Neuronal stem cell (in vitro differentiated cells): ENCODE data around the gene VPS8.
A peak's percentile ranks its signal among the peaks of the same experiment; 100 is the strongest.

ENCODE experiments used
- DNase-seq: peaks from one replicate; pipeline ENCODE4 v3.0.0-alpha.2; 2013; ENCODE audit warnings: low spot score
- H2AFZ ChIP-seq: one replicate; pipeline ENCODE4 v1.6.1; 2013; ENCODE audit warnings: mild to moderate bottlenecking, low read length, inconsistent platforms
- H2AK5ac ChIP-seq: 2 replicates; pipeline ENCODE4 v1.6.1; 2013; ENCODE audit warnings: low read depth, mild to moderate bottlenecking, inconsistent platforms, low read length, moderate library complexity, mixed read lengths
- H2BK120ac ChIP-seq: 2 replicates; pipeline ENCODE4 v1.6.1; 2013; ENCODE audit warnings: low read depth, mild to moderate bottlenecking, inconsistent platforms, low read length, moderate library complexity, mixed read lengths
- H2BK12ac ChIP-seq: one replicate; pipeline ENCODE4 v1.6.1; 2013; ENCODE audit warnings: low read length, inconsistent platforms
- H2BK15ac ChIP-seq: 2 replicates; pipeline ENCODE4 v1.6.1; 2013; ENCODE audit warnings: mild to moderate bottlenecking, low read length, inconsistent platforms, mixed read lengths
- H2BK5ac ChIP-seq: one replicate; pipeline ENCODE4 v1.6.1; 2013; ENCODE audit warnings: inconsistent platforms, mild to moderate bottlenecking, low read length, moderate library complexity
- H3K14ac ChIP-seq: one replicate; pipeline ENCODE4 v1.6.1; 2013; ENCODE audit warnings: low read length, inconsistent platforms
- H3K18ac ChIP-seq: 2 replicates; pipeline ENCODE4 v1.6.1; 2013; ENCODE audit warnings: low read length, inconsistent platforms
- H3K23ac ChIP-seq: 2 replicates; pipeline ENCODE4 v1.6.1; 2013; ENCODE audit warnings: low read depth, mild to moderate bottlenecking, mixed read lengths, low read length, inconsistent platforms; ENCODE audit not compliant: poor library complexity
- H3K27ac ChIP-seq: replicated peaks from 3 replicates; pipeline ENCODE4 v1.5.1; 2013; ENCODE audit warnings: low read length, inconsistent platforms
- H3K27me3 ChIP-seq, 3 experiments: 2 replicates each; pipeline ENCODE4 v1.6.1; 2013; ENCODE audit warnings: low read length in 3 of 3, mild to moderate bottlenecking in 2 of 3, inconsistent platforms in 1 of 3, low read depth in 1 of 3, mixed read lengths in 1 of 3, moderate library complexity in 1 of 3; ENCODE audit not compliant: control insufficient read depth in 3 of 3, insufficient read depth in 3 of 3
- H3K36me3 ChIP-seq, 2 donors: replicated peaks in 1 of 2; 2 replicates each; pipeline ENCODE4 v1.6.1; 2013; ENCODE audit warnings: low read length in 2 of 2; ENCODE audit not compliant: control insufficient read depth in 2 of 2, insufficient read depth in 2 of 2
- H3K4ac ChIP-seq: 2 replicates; pipeline ENCODE4 v1.6.1; 2013; ENCODE audit warnings: inconsistent platforms, mild to moderate bottlenecking, low read length, moderate library complexity
- H3K4me1 ChIP-seq, 2 donors: 1 replicate in 1 of 2; 2 replicates in 1 of 2; pipeline ENCODE4 v1.6.1; 2013; ENCODE audit warnings: low read length in 2 of 2, low read depth in 1 of 2; ENCODE audit not compliant: control insufficient read depth in 2 of 2, insufficient read depth in 1 of 2
- H3K4me2 ChIP-seq: one replicate; pipeline ENCODE4 v1.6.1; 2013; ENCODE audit warnings: mild to moderate bottlenecking, low read length, inconsistent platforms; ENCODE audit not compliant: insufficient read depth, poor library complexity, severe bottlenecking
- H3K4me3 ChIP-seq, 2 donors: 2 replicates each; pipeline ENCODE4 v1.5.1; 2013; ENCODE audit warnings: low read length in 2 of 2, mild to moderate bottlenecking in 2 of 2, inconsistent platforms in 1 of 2, moderate library complexity in 1 of 2
- H3K79me1 ChIP-seq: one replicate; pipeline ENCODE4 v1.6.1; 2013; ENCODE audit warnings: low read depth, mild to moderate bottlenecking, inconsistent platforms, low read length, moderate library complexity
- H3K9ac ChIP-seq: one replicate; pipeline ENCODE4 v1.6.1; 2013; ENCODE audit warnings: mild to moderate bottlenecking, low read depth, low read length, inconsistent platforms; ENCODE audit not compliant: poor library complexity
- H3K9me3 ChIP-seq, 2 donors: replicated peaks in 1 of 2; 2 replicates each; pipeline versions ENCODE3 to v1.6.1; 2013; ENCODE audit warnings: low read length in 2 of 2, mild to moderate bottlenecking in 2 of 2, inconsistent platforms in 1 of 2, low read depth in 1 of 2, mixed read lengths in 1 of 2, moderate library complexity in 1 of 2; ENCODE audit not compliant: control insufficient read depth in 2 of 2, insufficient read depth in 1 of 2
- H4K8ac ChIP-seq: one replicate; pipeline ENCODE4 v1.6.1; 2013; ENCODE audit warnings: low read depth, mild to moderate bottlenecking, inconsistent platforms, low read length, moderate library complexity
- H4K91ac ChIP-seq: one replicate; pipeline ENCODE4 v1.6.1; 2013; ENCODE audit warnings: low read length, low read depth, mild to moderate bottlenecking, inconsistent platforms; ENCODE audit not compliant: poor library complexity
- WGBS, 2 donors: extraction: QIAGEN DNeasy Blood & Tissue Kit; methylation state at CpG; one replicate each; pipeline ENCODE4 v1.1.7; 2013; ENCODE audit warnings: missing lambda C conversion rate in 2 of 2, mixed read lengths in 1 of 2; ENCODE audit not compliant: insufficient read length in 2 of 2, insufficient replicate concordance in 1 of 2; ENCODE audit errors: extremely low coverage in 2 of 2; 5-methylcytosine and 5-hydroxymethylcytosine counted together

Gene VPS8

DNA sequence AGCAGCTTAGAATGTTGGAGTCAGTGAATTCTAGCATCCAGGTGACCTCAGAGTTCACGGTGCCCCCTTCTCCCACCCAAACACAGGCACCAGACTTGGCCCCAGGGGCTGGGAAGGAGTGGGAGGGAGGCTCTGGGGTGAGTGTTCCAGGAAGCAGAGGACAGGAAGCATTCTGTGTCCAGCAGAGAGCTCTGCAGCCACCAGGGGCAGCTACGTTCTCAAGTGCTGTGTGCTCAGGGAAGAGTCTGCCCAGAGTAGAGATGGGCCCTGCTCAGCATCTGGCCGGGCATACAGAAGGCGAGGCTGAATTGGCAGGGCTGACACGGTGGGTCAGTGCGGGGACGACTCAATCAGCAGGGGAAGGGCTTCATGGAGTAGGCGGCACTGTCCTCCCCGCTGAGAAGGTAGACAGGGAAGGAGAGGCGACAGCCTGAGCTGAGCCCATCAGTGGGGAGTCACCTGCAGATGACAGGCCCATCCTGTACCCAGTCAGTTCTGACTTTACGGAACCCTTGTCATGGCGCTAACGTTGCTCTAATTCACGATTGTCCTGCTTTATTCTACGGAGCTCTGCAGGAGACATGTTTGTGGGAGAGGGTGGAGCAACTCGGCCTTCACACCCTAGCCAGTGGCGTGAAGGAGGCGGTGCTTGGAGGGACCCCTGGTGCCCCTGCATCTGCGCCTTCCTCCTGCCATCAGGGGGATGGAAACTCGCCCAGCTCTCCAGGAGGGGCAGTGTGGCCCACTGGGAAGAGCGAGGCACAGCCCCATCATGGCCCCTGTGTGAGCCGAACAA, 258.7 kb downstream of the VPS8 start:
- no CpG with 5 or more reads among the region's 22 CpGs for WGBS, 2 donors
- Histone ChIP-seq H3K4ac (no peak overlapping the region), H3K4me1 (peaks cover 0 to 14% of the 10 kb centered on the region in 2 donors), H3K79me1 (no peaks in the 10 kb centered on the region), H3K4me3 (no peak overlapping the region), H3K14ac (peak overlapping the region; percentile 39), H2AFZ (peak overlapping the region; percentile 67), H3K4me2 (no peak overlapping the region), H3K27me3 (no peaks in the 10 kb centered on the region), H3K23ac (no peak overlapping the region), H2AK5ac (peak overlapping the region; percentile 7), H3K18ac (peak overlapping the region; percentile 68), H2BK15ac (no peak overlapping the region), H3K36me3 (no peaks in the 10 kb centered on the region), H2BK12ac (peak overlapping the region; percentile 7), H2BK5ac (no peak overlapping the region), H4K91ac (peak overlapping the region; percentile 25), H3K9me3 (no peaks in the 10 kb centered on the region), H3K27ac (no peak overlapping the region), H2BK120ac (no peak overlapping the region), H4K8ac (peak overlapping the region; percentile 7), H3K9ac (peak overlapping the region; percentile 44)
- peak; percentile 6 for DNase-seq

DNA sequence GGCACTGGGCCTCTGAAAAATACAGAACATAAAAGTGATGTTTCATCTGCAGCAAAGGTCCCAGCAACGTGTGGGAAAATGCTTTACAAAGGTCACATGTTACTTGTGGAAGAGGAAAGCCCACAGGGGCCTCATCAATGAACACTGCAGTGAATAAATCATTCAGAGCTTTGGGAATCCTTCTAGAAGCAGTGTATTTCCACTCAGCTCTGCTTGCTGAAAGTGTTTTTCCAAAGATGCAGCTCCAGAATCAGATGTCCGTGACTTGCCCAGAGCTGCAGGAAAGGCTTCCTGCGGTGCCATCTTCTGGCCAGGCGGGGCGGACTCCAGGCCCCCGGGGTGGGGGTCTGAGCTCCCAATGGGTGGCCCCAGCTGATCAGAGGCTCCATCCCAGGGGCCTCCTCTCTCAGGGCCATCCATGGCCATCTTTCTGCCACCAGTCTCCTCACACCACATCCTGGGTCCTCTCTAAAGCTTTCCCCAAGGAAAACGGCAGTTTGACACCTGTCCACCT, 259.4 kb downstream of the VPS8 start:
- H3K79me1 ChIP-seq = no peaks in the 10 kb centered on the region
- H4K8ac ChIP-seq = no peak overlapping the region
- no peak overlapping the region for H3K23ac ChIP-seq
- H3K27me3 ChIP-seq = no peaks in the 10 kb centered on the region
- peak overlapping the region; percentile 7 for H2BK12ac ChIP-seq
- no peak for DNase-seq
- no peak overlapping the region for H3K9ac ChIP-seq
- H4K91ac ChIP-seq = no peak overlapping the region
- H2BK120ac ChIP-seq = no peak overlapping the region
- peaks cover 0 to 14% of the 10 kb centered on the region in 2 donors for H3K4me1 ChIP-seq
- peak overlapping the region; percentile 68 for H3K18ac ChIP-seq
- no peak overlapping the region for H3K4ac ChIP-seq
- H3K36me3 ChIP-seq = no peaks in the 10 kb centered on the region
- no peak overlapping the region for H2BK15ac ChIP-seq
- H2AFZ ChIP-seq = peak overlapping the region; percentile 67
- no peak overlapping the region for H2BK5ac ChIP-seq
- H3K27ac ChIP-seq = no peak overlapping the region
- H3K4me2 ChIP-seq = no peak overlapping the region
- H3K4me3 ChIP-seq = no peak overlapping the region
- no peaks in the 10 kb centered on the region for H3K9me3 ChIP-seq
- peak overlapping the region; percentile 24 for H2AK5ac ChIP-seq
- WGBS, 2 donors = no CpG with 5 or more reads among the region's 7 CpGs
- peak overlapping the region; percentile 39 for H3K14ac ChIP-seq

DNA sequence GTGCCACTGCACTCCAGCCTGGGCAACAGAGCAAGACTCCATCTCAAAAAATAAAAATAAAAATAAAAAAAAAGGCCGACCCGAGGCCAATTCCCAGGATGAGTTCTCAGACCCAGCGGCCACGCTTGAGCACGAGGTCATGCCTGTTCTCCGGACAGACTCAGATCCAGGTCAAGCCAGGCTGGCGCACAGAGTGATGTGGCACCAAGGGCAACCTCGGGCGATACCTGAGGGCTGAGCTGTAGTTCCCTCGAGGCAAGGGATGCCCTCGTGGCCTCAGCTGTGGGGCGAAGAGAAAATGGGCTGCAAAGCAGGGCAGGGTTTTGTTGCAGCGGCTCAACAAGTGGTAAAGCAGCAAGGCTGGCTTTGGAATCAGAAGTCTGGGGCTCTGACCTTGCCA, 263.6 kb downstream of the VPS8 start:
- Histone ChIP-seq H2BK5ac (no peak overlapping the region), H4K8ac (no peak overlapping the region), H3K36me3 (peaks cover 0 to 4% of the 10 kb centered on the region in 2 donors), H2BK120ac (no peak overlapping the region), H3K14ac (no peak overlapping the region), H3K79me1 (no peaks in the 10 kb centered on the region), H4K91ac (no peak overlapping the region), H2AK5ac (no peak overlapping the region), H3K18ac (peak overlapping the region; percentile 77), H2AFZ (no peak overlapping the region), H3K27ac (no peak overlapping the region), H3K9me3 (no peaks in the 10 kb centered on the region), H3K9ac (no peak overlapping the region), H3K23ac (no peak overlapping the region), H3K4me1 (peaks cover 0 to 3% of the 10 kb centered on the region in 2 donors), H2BK12ac (no peak overlapping the region), H2BK15ac (no peak overlapping the region), H3K4ac (no peak overlapping the region), H3K4me2 (no peak overlapping the region), H3K27me3 (no peaks in the 10 kb centered on the region), H3K4me3 (no peak overlapping the region)
- no CpG with 5 or more reads among the region's 13 CpGs for WGBS, 2 donors
- no peak for DNase-seq

GRCh38 chr3:185076219-185076618, 264.3 kb downstream of the VPS8 start:
- H2AFZ ChIP-seq = no peak overlapping the region
- no CpG with 5 or more reads among the region's 8 CpGs for WGBS, 2 donors

More at GRCh38 chr3:185076219-185076618, 264.3 kb downstream of the VPS8 start:
- Histone ChIP-seq H3K23ac (no peak overlapping the region), H4K91ac (no peak overlapping the region), H3K27ac (no peak overlapping the region), H3K9me3 (no peaks in the 10 kb centered on the region), H3K4me1 (no peaks in the 10 kb centered on the region), H2BK120ac (no peak overlapping the region), H2AK5ac (no peak overlapping the region), H3K9ac (no peak overlapping the region), H3K36me3 (peaks cover 0 to 4% of the 10 kb centered on the region in 2 donors), H2BK15ac (no peak overlapping the region), H3K4me3 (no peak overlapping the region), H4K8ac (no peak overlapping the region), H3K4ac (no peak overlapping the region), H3K79me1 (no peaks in the 10 kb centered on the region), H3K14ac (no peak overlapping the region), H2BK5ac (no peak overlapping the region), H2BK12ac (no peak overlapping the region), H3K18ac (no peak overlapping the region), H3K4me2 (no peak overlapping the region), H3K27me3 (no peaks in the 10 kb centered on the region)
- no peak for DNase-seq
